ENCODE data around the gene KRT13. TPM values are rescaled to one million over a fixed set of nuclear protein-coding genes. Genes with fewer than 3 reads are reported as not detected.

KRT13 gene
- total and polyA plus RNA-seq, 2 experiments from 2014 or later = not detected

- DNase-seq (ENCODE audit: low spot score) (no peak), ATAC-seq (no peak)
- peaks cover 14% of the 10 kb centered on the region; the same call in 2 of the 3 replicates for H3K9me3 Mint-ChIP-seq
- Histone ChIP-seq H3F3A (replicated peaks; ENCODE audit: low read depth) (no peaks in the 10 kb centered on the region), H3K27me3 (ENCODE audit: insufficient read depth) (no peaks in the 10 kb centered on the region), H3K4me2 (no peak overlapping the region), H2AFZ (no peak overlapping the region), H3K27ac (ENCODE audit: low read depth) (no peak overlapping the region), H3K79me2 (replicated peaks; ENCODE audit: insufficient read depth) (no peaks in the 10 kb centered on the region), H3K4me3 (no peak overlapping the region), H3K4me1 (ENCODE audit: insufficient read depth) (no peaks in the 10 kb centered on the region), H3K9me2 (ENCODE audit: insufficient read depth) (0 out of 2 replicates have a peak, but pooled peaks cover 4% of the 10 kb centered on the region), H4K20me1 (replicated peaks; ENCODE audit: insufficient read depth) (no peaks in the 10 kb centered on the region), H3K36me3 (ENCODE audit: insufficient read depth) (no peaks in the 10 kb centered on the region)
- peaks cover 4% of the 10 kb centered on the region for H3K27me3 Mint-ChIP-seq (ENCODE audit: insufficient read depth, low read depth, poor library complexity)
- no peak overlapping the region for H3K27ac Mint-ChIP-seq
- H3K4me1 Mint-ChIP-seq = no peaks in the 10 kb centered on the region
- no peaks in the 10 kb centered on the region for H3K36me3 Mint-ChIP-seq (ENCODE audit: low read depth)
- no peak overlapping the region for H3K4me3 Mint-ChIP-seq
- TF ChIP-seq EZH2phosphoT487 (IDR thresholded peaks at IDR 0.05; ENCODE audit: unreplicated experiment) (no peak), ZNF331 (CRISPR knock-in tag; IDR thresholded peaks at IDR 0.05; ENCODE audit: low read depth) (no peak), CREB1 (CRISPR knock-in tag; IDR thresholded peaks at IDR 0.05; ENCODE audit: low read depth) (no peak), EZH2 (IDR thresholded peaks at IDR 0.05; ENCODE audit: low read depth, unreplicated experiment) (no peak), STAT1 (IDR thresholded peaks at IDR 0.05; ENCODE audit: unreplicated experiment) (no peak), POLR2AphosphoS5 (IDR thresholded peaks at IDR 0.05; ENCODE audit: low read depth) (no peak), ZNF114 (CRISPR knock-in tag; IDR thresholded peaks at IDR 0.05) (no peak), CTCF (conservative IDR thresholded peaks at IDR 0.05; ENCODE audit: low read depth in 2 of 2) (no peak), JUNB (IDR thresholded peaks at IDR 0.05; ENCODE audit: unreplicated experiment) (no peak), NANOG (IDR thresholded peaks at IDR 0.05; ENCODE audit: borderline replicate concordance) (no peak), REST (IDR thresholded peaks at IDR 0.05; ENCODE audit: unreplicated experiment) (no peak), ZNF462 (CRISPR knock-in tag; IDR thresholded peaks at IDR 0.05) (no peak)
Observed at GRCh38 chr17:41468346-41468745, 37.1 kb downstream of the KRT13 start.
